Heart right ventricle (tissue), 16 donors: ENCODE data around the gene CHMP4A. TPM values are rescaled to one million over a fixed set of nuclear protein-coding genes. Genes with fewer than 3 reads are reported as not detected.

Source experiments
- ATAC-seq, 8 donors: fragments of 200-7000 bp; cut with Tn5 transposase; one replicate each; pipeline ENCODE4 v1.9.1; 2020; ENCODE audit warnings: mild to moderate bottlenecking in 8 of 8, moderate library complexity in 8 of 8, moderate number of reproducible peaks in 1 of 8
- DNase-seq, 2 donors: peaks; one replicate each; pipeline ENCODE4 v3.0.0-alpha.2; 2020
- H3K27ac ChIP-seq, 10 donors: fragments of 200-600 bp; sonication (generic) in 2 of 10; one replicate each; pipeline versions ENCODE4 v1.5.0 to v1.8.0; 2020 to 2022; ENCODE audit warnings: mild to moderate bottlenecking in 3 of 10
- H3K27me3 ChIP-seq, 7 donors: fragments of 200-600 bp; one replicate each; pipeline ENCODE4 v1.8.0; 2021 to 2022; ENCODE audit warnings: mild to moderate bottlenecking in 2 of 7
- H3K36me3 ChIP-seq, 9 donors: fragments of 200-600 bp; sonication (generic) in 1 of 9; one replicate each; pipeline versions ENCODE4 v1.5.0 to v1.8.0; 2020 to 2022; ENCODE audit warnings: mild to moderate bottlenecking in 2 of 9
- H3K4me1 ChIP-seq, 9 donors: fragments of 200-600 bp; sonication (generic) in 1 of 9; one replicate each; pipeline versions ENCODE4 v1.5.0 to v1.8.0; 2020 to 2022; ENCODE audit warnings: mild to moderate bottlenecking in 4 of 9
- H3K4me3 ChIP-seq, 10 donors: fragments of 200-600 bp; sonication (generic) in 2 of 10; one replicate each; pipeline versions ENCODE4 v1.5.0 to v1.8.0; 2020 to 2022; ENCODE audit warnings: mild to moderate bottlenecking in 7 of 10, moderate library complexity in 2 of 10
- H3K9me3 ChIP-seq, 11 donors: fragments of 200-600 bp in 10 of 11; sonication (generic) in 2 of 11; one replicate each; pipeline versions ENCODE4 v1.5.0 to v1.8.0; 2013 to 2022; ENCODE audit warnings: mild to moderate bottlenecking in 2 of 11, control low read depth in 1 of 11, moderate library complexity in 1 of 11
- CTCF ChIP-seq, 9 donors: fragments of 200-600 bp; sonication (generic) in 2 of 9; IDR thresholded peaks; one replicate each; pipeline versions ENCODE4 v1.5.0 to v1.8.0; 2021 to 2022; ENCODE audit warnings: antibody characterized with exemption in 9 of 9, mild to moderate bottlenecking in 5 of 9, moderate library complexity in 1 of 9
- WGBS, 2 donors: extraction: QIAGEN DNeasy Blood & Tissue Kit; methylation state at CpG; one replicate each; pipeline ENCODE4 v1.1.7; 2013; ENCODE audit warnings: inconsistent platforms in 1 of 2; 5-methylcytosine and 5-hydroxymethylcytosine counted together
- intact Hi-C, 10 donors: fragments of 100-400 bp; cut with DNase I; formaldehyde crosslinking; loops; one replicate each; pipeline versions ENCODE4 v1.11.1 to v1.14.2; 2022
- polyA plus RNA-seq, 2 donors: library from polyadenylated mRNA; stranded (reverse); fragments of 200-250 nt; gene quantifications; one replicate each; pipeline ENCODE4 v1.2.3, GENCODE V29; 2013
- total RNA-seq, 10 donors: library from RNA; stranded (reverse); fragmentation: NEBNext Ultra II Directional in 3 of 10; extraction: Animal tissue kit (Norgen Biotek cat#: 25700) in 3 of 10; gene quantifications; one replicate each; pipeline versions ENCODE4 v1.2.1 to v1.2.4, GENCODE V29; 2021 to 2023
- donor health status: Arrhythmogenic right ventricular cardiomyopathy.
- donor health status: ischemic (EF 13 %, LVEDD 7.1; RV severe dilation, severe dysfunction).
- donor health status: healthy with polysubstance abuse.
- donor health status: DM: no; HTN: yes; CAD: no.
- donor health status: DM: no; HTN: no; CAD: no.
- donor health status: ischemic (EF 25% LVEDD 6.9; RV normal size, moderate dysfunction).
- donor health status: ischemic (EF 25% LVEDD 5.7; RV mildly dilated, moderate dysfunction).
- donor health status: healthy.
- donor health status: DM: yes; HTN: yes; CAD: no.
- donor health status: Ischemic cardiomyopathy.
- donor health status: ischemic (EF 35%, LVEDD 5.7; RV mildly dilated, moderate dysfunction).
- donor health status: nonischemic (EF 11% LVEDD 7.7; RV severe dilation, severe dysfunction).
- donor health status: DM: yes; HTN: yes; CAD: no.
- donor health status: PGD.
- donor health status: ischemic (EF 29% LVEDD 5.4; RV normal size, mild dysfunction).
- donor health status: nonischemic (EF 23%, LVEDD 6.1; RV moderate dilation, normal function).

CHMP4A gene
- total and polyA plus RNA-seq, 12 donors: 23.4 to 80.8 (median 30.3) TPM

- TF ChIP-seq CTCF (IDR thresholded peaks at IDR 0.05): no peak
- ATAC-seq (no peak), DNase-seq (no peak)
- Histone ChIP-seq H3K27me3 (no peaks in the 10 kb centered on the region), H3K36me3 (peaks cover 0 to 99% (median 22%) of the 10 kb centered on the region in 9 donors), H3K27ac (no peak overlapping the region), H3K4me1 (peaks cover 0 to 19% (median 15%) of the 10 kb centered on the region in 9 donors), H3K9me3 (no peaks in the 10 kb centered on the region), H3K4me3 (no peak overlapping the region)
- intact Hi-C loops: no loop called here
- 89 to 95% methylated on average over 12 of the region's 12 CpGs for WGBS, 2 donors
Observed at GRCh38 chr14:24177041-24177825, 36.1 kb downstream of the CHMP4A start.

GRCh38 chr14:24176599-24176998, 36.7 kb downstream of the CHMP4A start:
- Histone ChIP-seq H3K4me1 (peaks cover 0 to 25% (median 21%) of the 10 kb centered on the region in 9 donors), H3K27ac (no peak overlapping the region), H3K4me3 (no peak overlapping the region), H3K9me3 (no peaks in the 10 kb centered on the region), H3K36me3 (peaks cover 0 to 95% (median 22%) of the 10 kb centered on the region in 9 donors), H3K27me3 (no peaks in the 10 kb centered on the region)
- no peak for TF ChIP-seq CTCF (IDR thresholded peaks at IDR 0.05)
- DNase-seq (no peak), ATAC-seq (no peak)
- WGBS, 2 donors: 95 to 96% methylated on average over 5 of the region's 5 CpGs
- intact Hi-C loops: no loop called here

GRCh38 chr14:24172871-24173281, 40.4 kb downstream of the CHMP4A start:
- peak in 1 of 8 donors; percentile 14 for ATAC-seq
- intact Hi-C loops: no loop called here
- 63 to 74% methylated on average over 20 of the region's 20 CpGs for WGBS, 2 donors
- Histone ChIP-seq H3K36me3 (peaks cover 0 to 87% (median 10%) of the 10 kb centered on the region in 9 donors), H3K9me3 (no peaks in the 10 kb centered on the region), H3K27me3 (no peaks in the 10 kb centered on the region), H3K4me3 (peak overlapping the region in 1 of 10 donors; percentile 52), H3K4me1 (peaks cover 0 to 20% (median 11%) of the 10 kb centered on the region in 9 donors), H3K27ac (no peak overlapping the region)
- DNase-seq: no peak
- TF ChIP-seq CTCF (IDR thresholded peaks at IDR 0.05): no peak

- H3K4me1 ChIP-seq: peaks cover 0 to 20% (median 11%) of the 10 kb centered on the region in 9 donors
- intact Hi-C loops: no loop called here
- H3K9me3 ChIP-seq: no peaks in the 10 kb centered on the region
- DNase-seq (no peak), ATAC-seq (no peak)
- no peak for TF ChIP-seq CTCF (IDR thresholded peaks at IDR 0.05)
- H3K27ac ChIP-seq: peak overlapping the region in 1 of 10 donors; percentile 36
- peak overlapping the region in 7 of 10 donors; percentile 24 to 52 (median 40) for H3K4me3 ChIP-seq
- 31 to 44% methylated on average over 30 of the region's 30 CpGs for WGBS, 2 donors
- H3K36me3 ChIP-seq: peaks cover 0 to 87% (median 14%) of the 10 kb centered on the region in 9 donors
- H3K27me3 ChIP-seq: no peaks in the 10 kb centered on the region
Observed at GRCh38 chr14:24172261-24172860, 40.9 kb downstream of the CHMP4A start.
